WERI-Rb-1 (cell line): ENCODE results near the gene KDM5D.

ENCODE experiments used
- DNase-seq: peaks from one replicate; pipeline ENCODE4 v3.0.0-alpha.2; 2020
- H3K27ac ChIP-seq: fragments of 250-450 bp; sonication (Bioruptor Pico); 2 replicates; pipeline ENCODE4 v1.5.1; 2020; ENCODE audit warnings: mild to moderate bottlenecking, moderate library complexity
- H3K27me3 ChIP-seq: fragments of 250-450 bp; sonication (Bioruptor Pico); 2 replicates; pipeline ENCODE4 v1.5.1; 2021; ENCODE audit warnings: mild to moderate bottlenecking, low read depth, moderate library complexity; ENCODE audit not compliant: insufficient read depth, severe bottlenecking
- H3K36me3 ChIP-seq: fragments of 250-450 bp; sonication (Bioruptor Pico); 2 replicates; pipeline ENCODE4 v1.5.1; 2020; ENCODE audit warnings: mild to moderate bottlenecking, moderate library complexity
- H3K4me3 ChIP-seq: 2 replicates; pipeline ENCODE4 v1.5.1; 2011; ENCODE audit warnings: low read depth, mild to moderate bottlenecking, control low read depth, low read length
- H3K9me3 ChIP-seq: fragments of 250-450 bp; sonication (Bioruptor Pico); 2 replicates; pipeline ENCODE4 v1.5.1; 2021; ENCODE audit warnings: mild to moderate bottlenecking, moderate library complexity; ENCODE audit not compliant: severe bottlenecking
- TF ChIP-seq, protein P1 (sequence below): IDR thresholded peaks from 2 replicates; pipeline ENCODE4 v1.5.1; 2011; ENCODE audit warnings: low read depth, mild to moderate bottlenecking, control low read depth, inconsistent platforms, low read length

The KDM5D gene

DNA sequence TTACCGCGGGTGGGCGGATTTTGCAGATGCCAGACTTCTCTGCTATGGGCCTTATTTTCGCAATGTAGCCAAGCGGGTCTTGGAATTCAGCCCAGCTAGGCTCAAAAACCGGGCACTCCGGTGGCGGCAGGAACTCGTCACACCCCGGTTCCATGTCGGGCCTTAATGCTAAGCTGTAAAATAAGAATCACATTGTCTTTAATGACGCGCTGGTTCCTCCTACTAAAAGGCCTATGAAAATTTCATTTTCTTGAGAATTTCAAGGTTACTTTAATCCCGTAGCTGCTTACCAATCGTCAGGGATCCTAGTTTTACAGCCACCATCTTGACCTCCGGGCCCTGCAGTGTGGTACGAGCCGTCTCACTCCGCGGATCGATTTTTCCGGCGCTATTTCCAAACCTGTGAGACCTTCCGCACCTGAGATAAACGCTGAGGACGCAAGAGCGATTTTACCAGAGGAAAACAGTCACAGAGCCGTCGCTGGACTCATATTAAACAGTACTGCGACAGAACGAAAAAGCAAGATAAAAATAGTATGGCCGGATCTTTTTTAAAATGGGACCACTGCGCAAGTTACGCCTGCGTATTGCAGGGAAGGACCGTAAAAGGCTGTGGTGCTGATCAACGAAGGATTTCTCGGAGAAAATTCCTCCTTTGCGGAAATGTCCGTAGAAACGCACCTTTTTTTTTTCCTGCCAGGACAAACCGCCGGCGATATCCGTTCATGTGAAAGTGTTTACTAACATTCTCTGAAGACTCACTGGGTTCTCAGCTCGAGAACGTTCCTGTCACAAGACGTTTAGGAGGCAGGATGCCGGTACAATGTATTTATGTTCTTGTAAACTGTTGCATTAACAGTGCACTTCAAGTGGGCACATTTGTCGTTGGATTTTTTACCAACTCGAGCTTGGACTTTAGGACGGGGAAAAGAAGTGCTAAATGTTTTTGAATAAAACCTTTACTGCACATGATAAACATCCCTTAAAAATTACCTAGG is at the start of gene KDM5D:
Gene KDM5D, minus strand, starts transcription at position 346 of the 998 bp plus-strand sequence. Its CDS starts 192 bp downstream, at position 154.
- TF ChIP-seq, protein P1, sequence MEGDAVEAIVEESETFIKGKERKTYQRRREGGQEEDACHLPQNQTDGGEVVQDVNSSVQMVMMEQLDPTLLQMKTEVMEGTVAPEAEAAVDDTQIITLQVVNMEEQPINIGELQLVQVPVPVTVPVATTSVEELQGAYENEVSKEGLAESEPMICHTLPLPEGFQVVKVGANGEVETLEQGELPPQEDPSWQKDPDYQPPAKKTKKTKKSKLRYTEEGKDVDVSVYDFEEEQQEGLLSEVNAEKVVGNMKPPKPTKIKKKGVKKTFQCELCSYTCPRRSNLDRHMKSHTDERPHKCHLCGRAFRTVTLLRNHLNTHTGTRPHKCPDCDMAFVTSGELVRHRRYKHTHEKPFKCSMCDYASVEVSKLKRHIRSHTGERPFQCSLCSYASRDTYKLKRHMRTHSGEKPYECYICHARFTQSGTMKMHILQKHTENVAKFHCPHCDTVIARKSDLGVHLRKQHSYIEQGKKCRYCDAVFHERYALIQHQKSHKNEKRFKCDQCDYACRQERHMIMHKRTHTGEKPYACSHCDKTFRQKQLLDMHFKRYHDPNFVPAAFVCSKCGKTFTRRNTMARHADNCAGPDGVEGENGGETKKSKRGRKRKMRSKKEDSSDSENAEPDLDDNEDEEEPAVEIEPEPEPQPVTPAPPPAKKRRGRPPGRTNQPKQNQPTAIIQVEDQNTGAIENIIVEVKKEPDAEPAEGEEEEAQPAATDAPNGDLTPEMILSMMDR, result no peak
- no peaks in the 10 kb centered on the region for H3K9me3 ChIP-seq
- no peaks in the 10 kb centered on the region for H3K36me3 ChIP-seq
- H3K4me3 ChIP-seq, result no peak within 1 kb of the TSS
- no peaks in the 10 kb centered on the region for H3K27me3 ChIP-seq
- no peak within 1 kb of the TSS for H3K27ac ChIP-seq
- no peak for DNase-seq

DNA sequence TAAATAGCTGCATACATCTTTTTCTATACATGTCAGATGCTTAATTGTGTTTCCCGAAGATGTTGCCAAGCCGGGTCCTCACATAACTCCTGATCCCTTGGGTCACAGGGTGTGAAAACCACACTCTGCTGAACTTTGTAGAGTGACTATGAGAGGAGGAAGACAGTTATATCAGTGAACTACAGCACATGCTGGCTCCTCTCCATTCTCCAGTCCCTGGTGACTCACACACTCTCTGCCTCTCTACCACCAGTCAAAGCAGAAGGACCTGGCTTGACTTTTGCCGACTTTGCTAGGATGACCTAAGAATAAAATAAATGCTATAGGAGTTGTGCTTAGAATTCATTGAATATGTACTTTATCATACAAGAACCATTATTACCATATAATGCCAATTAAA is 23.8 kb upstream of the KDM5D start:
- no peaks in the 10 kb centered on the region for H3K27me3 ChIP-seq
- TF ChIP-seq, protein P1, result no peak
- no peak overlapping the region for H3K4me3 ChIP-seq
- no peaks in the 10 kb centered on the region for H3K36me3 ChIP-seq
- no peak for DNase-seq
- no peak overlapping the region for H3K27ac ChIP-seq
- no peaks in the 10 kb centered on the region for H3K9me3 ChIP-seq

DNA sequence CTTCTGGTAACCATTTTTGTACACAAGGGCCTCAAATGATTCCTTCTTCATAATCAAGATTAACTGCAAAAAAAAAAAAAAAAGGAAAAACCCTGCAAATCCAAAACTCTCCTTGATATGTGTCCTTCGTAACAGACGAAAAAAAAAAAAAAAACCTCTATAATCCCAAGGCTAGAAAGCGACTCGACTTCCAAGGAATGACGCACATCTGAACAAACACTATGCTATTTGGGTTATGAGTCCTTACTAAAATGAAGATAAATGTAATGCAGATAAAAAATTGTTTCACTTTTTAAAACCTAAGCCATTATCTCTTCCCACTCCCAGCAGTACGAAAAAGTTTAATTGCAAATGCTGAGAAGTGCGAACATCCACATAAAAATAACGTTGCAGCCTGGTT is 1.2 kb downstream of the KDM5D start:
- Histone ChIP-seq H3K27ac (no peak overlapping the region), H3K9me3 (no peaks in the 10 kb centered on the region), H3K27me3 (no peaks in the 10 kb centered on the region), H3K4me3 (no peak overlapping the region), H3K36me3 (no peaks in the 10 kb centered on the region)
- TF ChIP-seq, protein P1, result no peak
- no peak for DNase-seq

DNA sequence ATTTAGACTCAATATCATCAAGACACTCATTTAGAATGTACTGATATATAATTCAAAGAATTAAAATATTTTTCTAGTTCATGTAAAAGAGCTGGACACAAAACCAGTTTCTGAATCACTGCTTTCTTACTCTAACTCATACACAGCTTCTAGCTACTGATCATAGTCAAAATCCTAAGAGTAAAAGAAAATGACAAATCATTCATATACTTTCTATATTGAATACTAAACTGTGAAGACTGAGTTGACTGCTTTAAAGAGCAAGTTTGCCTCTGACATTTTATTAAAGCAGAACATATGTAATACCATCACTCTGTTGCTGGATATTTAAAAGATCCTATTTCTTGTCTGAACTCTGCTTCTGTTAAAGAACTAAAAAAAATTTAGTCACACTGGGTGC is 2.4 kb downstream of the KDM5D start:
- no peak for DNase-seq
- no peak overlapping the region for H3K4me3 ChIP-seq
- no peaks in the 10 kb centered on the region for H3K36me3 ChIP-seq
- no peak overlapping the region for H3K27ac ChIP-seq
- TF ChIP-seq, protein P1, result no peak
- no peaks in the 10 kb centered on the region for H3K27me3 ChIP-seq
- H3K9me3 ChIP-seq, result no peaks in the 10 kb centered on the region

DNA sequence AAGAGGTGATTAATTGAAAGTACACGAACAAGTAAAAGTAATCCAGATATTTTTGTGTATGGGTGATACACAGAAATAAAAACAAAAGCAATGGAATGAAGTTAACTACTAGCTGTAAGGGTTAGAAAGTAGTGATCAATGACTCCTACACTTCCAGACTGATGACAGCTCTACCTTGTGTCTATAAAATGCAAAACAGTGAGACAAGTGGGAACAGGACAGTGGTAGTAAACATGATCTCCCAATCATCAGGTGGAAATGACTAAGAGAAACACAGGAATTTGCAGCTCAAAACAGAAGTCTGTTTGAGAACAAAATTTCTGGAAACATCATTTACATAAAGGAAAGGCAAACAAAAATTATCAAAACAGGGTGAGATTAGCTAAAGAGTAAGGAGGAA is 10.1 kb downstream of the KDM5D start:
- TF ChIP-seq, protein P1, result no peak

More for the DNA sequence above, 10.1 kb downstream of the KDM5D start:
- H3K9me3 ChIP-seq, result no peaks in the 10 kb centered on the region
- H3K4me3 ChIP-seq, result no peak overlapping the region
- no peak overlapping the region for H3K27ac ChIP-seq
- DNase-seq, result no peak
- no peaks in the 10 kb centered on the region for H3K36me3 ChIP-seq
- H3K27me3 ChIP-seq, result no peaks in the 10 kb centered on the region
